GM19035 (cell line): Measurements from ENCODE around the gene TCN1.
"Not testable (repeated sequence)": the region's sequence is repeated elsewhere in the genome, so short reads cannot be mapped to it uniquely, and the experiment has no call there.

Source experiments
- ATAC-seq: cut with Tn5 transposase; IDR thresholded peaks from one replicate; pipeline ENCODE4 v1.9.1; 2021; ENCODE audit not compliant: unreplicated experiment

TCN1 gene

GRCh38 chr11:59866397-59866796, at the start of gene TCN1:
TCN1 (minus strand) TSS chr11:59866487; CDS start chr11:59866470, 17 bp downstream.
- no peak for ATAC-seq

GRCh38 chr11:59903569-59903968, 37.3 kb upstream of the TCN1 start:
- ATAC-seq, result not testable (repeated sequence)

GRCh38 chr11:59901306-59901705, 35.0 kb upstream of the TCN1 start:
- no peak for ATAC-seq

- ATAC-seq, result no peak
Measured at GRCh38 chr11:59900366-59901126, 34.3 kb upstream of the TCN1 start.

GRCh38 chr11:59899532-59899931, 33.2 kb upstream of the TCN1 start:
- ATAC-seq, result no peak

GRCh38 chr11:59898650-59899049, 32.4 kb upstream of the TCN1 start:
- no peak for ATAC-seq

- no peak for ATAC-seq
Measured at GRCh38 chr11:59898046-59898445, 31.8 kb upstream of the TCN1 start.

GRCh38 chr11:59894616-59895015, 28.3 kb upstream of the TCN1 start:
- ATAC-seq, result no peak

GRCh38 chr11:59891781-59892181, 25.5 kb upstream of the TCN1 start:
- no peak for ATAC-seq

GRCh38 chr11:59887156-59887555, 20.9 kb upstream of the TCN1 start:
- not testable (repeated sequence) for ATAC-seq

GRCh38 chr11:59883597-59883996, 17.3 kb upstream of the TCN1 start:
- no peak for ATAC-seq

GRCh38 chr11:59879567-59879966, 13.3 kb upstream of the TCN1 start:
- no peak for ATAC-seq

GRCh38 chr11:59878575-59878974, 12.3 kb upstream of the TCN1 start, which contains the start of gene OOSP3:
OOSP3 (plus strand) TSS chr11:59878782; CDS start chr11:59878809, 27 bp downstream.
- no peak for ATAC-seq

- no peak for ATAC-seq
Measured at GRCh38 chr11:59877784-59878183, 11.5 kb upstream of the TCN1 start.

GRCh38 chr11:59877325-59877724, 11.0 kb upstream of the TCN1 start:
- no peak for ATAC-seq

- ATAC-seq, result no peak
Measured at GRCh38 chr11:59875856-59876519, 9.7 kb upstream of the TCN1 start.

GRCh38 chr11:59872076-59872475, 5.8 kb upstream of the TCN1 start:
- no peak for ATAC-seq

- ATAC-seq, result no peak
Measured at GRCh38 chr11:59867946-59868345, 1.7 kb upstream of the TCN1 start.

- ATAC-seq, result no peak
Measured at GRCh38 chr11:59866836-59867235, 549 bp upstream of the TCN1 start.

GRCh38 chr11:59865031-59865430, 1.3 kb downstream of the TCN1 start:
- no peak for ATAC-seq

- ATAC-seq, result no peak
Measured at GRCh38 chr11:59862252-59862651, 4.0 kb downstream of the TCN1 start.

- no peak for ATAC-seq
Measured at GRCh38 chr11:59859673-59860072, 6.6 kb downstream of the TCN1 start.
